Activated CD4-positive, alpha-beta T cell treated with anti-CD3 and anti-CD28 coated beads for 1 hour (primary cell): ENCODE measurements around the gene TSPAN2.

Experiments
- DNase-seq: peaks from one replicate; pipeline ENCODE4 v3.0.0-alpha.2; 2020

Gene TSPAN2

GRCh38 chr1:115112496-115113375 is 23.4 kb upstream of the TSPAN2 start:
- peak; percentile 49 for DNase-seq

DNA sequence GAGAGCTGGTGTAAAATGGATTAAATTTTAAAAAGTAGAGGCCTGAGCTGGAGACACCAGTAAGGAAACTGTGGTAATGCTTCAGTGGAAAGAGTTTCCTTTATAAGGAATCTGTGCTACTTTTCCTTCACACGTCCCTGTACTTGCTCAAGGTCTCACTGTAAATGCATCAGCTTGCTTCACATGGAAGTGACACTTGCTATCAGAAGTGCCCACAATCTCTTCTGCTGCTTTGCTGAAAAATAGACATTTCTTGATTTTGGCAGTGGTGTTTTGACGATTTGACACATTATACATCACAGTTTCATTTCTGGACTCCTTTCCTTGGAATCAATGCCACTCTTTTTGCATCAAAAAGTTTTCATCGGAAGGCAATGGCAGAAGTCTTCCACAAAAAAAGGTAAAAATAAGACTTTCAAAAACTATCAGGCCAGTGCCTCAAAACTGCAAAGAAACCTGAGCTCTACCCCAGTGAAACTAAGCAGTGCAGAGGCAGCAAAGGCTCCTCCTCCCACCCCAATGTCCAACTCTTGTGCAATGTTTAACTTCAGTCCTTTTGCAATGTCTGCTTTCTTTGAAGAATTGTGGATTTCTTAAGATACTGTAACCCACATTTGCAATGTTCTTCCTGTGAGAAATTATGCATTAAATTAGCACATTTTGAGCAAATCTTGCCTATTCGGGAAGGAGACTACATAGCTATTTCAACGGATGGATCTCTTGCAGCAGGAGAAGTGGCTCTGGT is 18.4 kb upstream of the TSPAN2 start:
- DNase-seq: no peak

- DNase-seq: no peak
These were observed 16.5 kb upstream of the TSPAN2 start for GRCh38 chr1:115105831-115106230.

DNA sequence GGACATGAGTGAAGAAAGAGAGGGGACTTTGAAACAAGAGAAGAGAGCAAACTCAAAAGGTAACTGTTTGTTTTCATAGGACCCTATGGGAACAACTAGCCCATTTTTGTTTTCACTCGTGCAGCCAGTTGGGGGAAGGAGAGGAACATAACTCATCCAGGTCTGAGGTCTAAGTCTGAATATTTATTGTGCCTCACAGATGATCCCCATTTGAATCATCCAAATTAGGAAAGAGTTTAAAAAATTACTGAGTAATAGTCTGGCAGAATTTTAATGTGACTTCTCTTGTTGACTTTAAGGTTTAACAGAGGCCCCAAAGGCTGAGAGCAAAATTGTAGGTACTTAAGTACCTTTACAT is 10.4 kb upstream of the TSPAN2 start:
- DNase-seq: no peak

DNA sequence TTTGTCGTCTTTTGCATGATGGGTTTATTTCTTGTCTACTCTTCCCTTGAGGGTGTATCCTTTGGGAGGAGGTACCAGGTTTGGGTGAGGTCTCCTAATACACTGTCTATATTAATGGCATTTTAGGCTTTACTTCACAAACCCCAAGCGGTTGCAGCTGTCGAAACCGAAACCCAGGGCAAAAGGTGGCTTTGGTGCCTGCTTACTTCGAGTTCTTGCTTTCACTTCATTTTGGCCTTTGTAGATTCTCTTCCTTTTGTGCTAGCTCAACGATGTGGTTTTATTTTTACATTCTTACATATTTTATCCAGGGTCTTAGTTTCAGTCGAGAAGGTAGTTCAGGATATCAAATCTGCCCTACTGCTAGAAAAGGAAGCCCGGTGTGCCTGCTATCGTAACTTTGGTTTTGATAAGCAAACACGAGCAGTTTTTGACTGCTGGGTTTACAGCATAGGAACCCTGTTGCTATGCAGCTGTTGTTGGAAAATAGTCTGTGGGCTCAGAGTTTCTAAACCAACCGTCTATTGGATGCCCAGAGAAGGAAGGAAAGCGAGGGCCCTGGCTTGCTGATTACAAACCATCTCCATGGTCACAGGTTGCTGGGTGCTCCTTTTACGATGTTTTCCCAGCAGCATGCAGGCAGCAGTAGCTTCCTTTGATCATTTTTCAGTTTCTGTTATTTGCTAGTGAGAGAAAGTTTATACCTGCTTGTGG is 9.8 kb upstream of the TSPAN2 start:
- DNase-seq: peak; percentile 61

- no peak for DNase-seq
These were observed 2.9 kb upstream of the TSPAN2 start for GRCh38 chr1:115092175-115092574.

GRCh38 chr1:115091572-115091971 is 2.3 kb upstream of the TSPAN2 start:
- DNase-seq: no peak

GRCh38 chr1:115090956-115091355 is 1.7 kb upstream of the TSPAN2 start:
- DNase-seq: no peak

DNA sequence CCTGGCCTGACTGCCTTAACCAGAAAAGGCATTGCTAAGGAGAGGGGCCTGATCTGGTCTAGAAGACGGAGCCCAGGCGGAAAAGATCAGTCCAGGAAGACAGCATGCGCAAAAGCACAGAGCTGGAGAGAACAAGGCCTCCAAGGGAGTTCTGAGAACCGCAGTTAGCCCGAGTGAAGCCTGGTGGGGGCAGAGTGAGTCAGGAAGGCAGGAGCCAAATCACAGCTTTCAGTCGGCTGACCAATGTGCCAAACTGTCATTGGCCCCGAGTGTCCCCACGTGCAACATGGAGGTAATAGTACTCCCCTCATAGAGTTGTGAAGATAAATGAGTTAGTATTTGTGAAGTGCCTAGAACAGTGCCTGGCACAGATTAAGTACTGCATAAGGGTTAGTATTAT is 1.2 kb upstream of the TSPAN2 start:
- DNase-seq: no peak

DNA sequence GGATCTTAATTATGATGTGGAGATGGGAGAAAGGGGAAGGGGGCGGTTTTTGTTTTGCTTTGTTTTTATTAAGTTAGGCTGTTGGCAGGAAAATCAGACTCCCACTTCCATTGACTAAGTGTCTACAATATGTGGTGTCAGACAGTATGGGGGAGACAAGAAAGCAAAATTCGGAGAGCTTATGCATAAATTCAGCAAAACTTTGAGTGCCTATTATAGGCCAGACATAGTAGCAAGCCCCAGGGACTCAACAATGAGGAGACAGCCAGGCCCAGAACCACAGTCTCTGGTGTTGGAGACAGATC is 835 bp upstream of the TSPAN2 start:
- DNase-seq: no peak

DNA sequence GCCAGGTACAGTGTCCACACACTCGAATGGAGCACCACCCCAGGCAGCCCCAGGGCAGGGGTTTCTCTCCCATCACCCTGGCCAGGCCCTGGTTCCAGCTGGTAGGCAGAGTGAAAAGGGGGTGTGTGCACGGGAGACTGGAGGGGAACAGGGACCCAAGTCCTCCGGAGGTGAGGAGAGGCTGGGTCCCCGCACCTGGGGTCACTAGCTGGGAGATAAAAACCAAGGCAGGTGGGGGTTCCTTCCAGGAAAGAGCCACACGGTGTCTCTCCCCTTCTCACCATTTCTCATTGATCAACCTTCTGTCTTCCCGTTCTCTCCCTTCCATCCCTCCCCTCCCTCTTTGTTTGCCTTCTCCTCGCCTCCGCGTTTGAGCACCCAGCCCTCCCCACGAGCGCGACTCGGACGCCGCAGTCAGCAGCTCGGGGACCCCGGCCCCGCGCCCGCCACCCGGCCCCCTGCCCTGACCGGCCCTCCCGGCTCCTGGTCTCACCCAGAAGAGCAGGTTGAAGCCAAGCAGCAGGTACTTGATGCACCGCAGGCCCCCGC is 358 bp downstream of the TSPAN2 start:
- no peak for DNase-seq

GRCh38 chr1:115088115-115088778 is 1.1 kb downstream of the TSPAN2 start:
- DNase-seq: no peak

DNA sequence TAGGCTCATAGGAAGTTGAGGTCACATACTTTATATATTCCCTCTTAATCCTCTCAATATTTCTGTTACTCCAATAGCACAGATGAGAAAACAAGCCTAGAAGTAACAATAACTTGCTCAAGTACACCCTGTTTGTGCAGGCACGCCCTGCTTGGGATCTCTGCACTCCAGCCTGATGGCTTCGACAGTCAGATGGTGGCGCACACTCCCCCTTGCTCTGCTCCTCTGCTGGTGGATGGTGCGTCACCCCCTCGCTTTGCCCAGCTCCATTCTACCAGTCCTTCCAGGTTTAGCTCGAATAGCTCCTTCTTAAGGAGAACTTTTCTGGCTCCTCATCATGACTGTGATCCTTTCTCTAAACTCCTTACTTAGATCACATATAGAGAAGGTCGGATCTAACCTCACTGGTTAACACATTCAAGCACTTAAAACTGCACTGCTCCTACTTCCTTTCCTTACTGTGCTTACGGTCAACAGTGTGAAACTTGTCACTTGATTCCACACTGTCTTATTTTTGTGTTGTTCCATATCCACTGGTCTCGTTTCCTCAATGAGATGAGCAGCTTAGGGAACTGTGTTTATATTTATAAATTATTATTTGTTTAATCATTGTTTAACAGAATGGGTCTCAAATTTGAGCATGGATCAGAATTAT is 3.0 kb downstream of the TSPAN2 start:
- no peak for DNase-seq

GRCh38 chr1:115084902-115085511 is 4.3 kb downstream of the TSPAN2 start:
- no peak for DNase-seq

DNA sequence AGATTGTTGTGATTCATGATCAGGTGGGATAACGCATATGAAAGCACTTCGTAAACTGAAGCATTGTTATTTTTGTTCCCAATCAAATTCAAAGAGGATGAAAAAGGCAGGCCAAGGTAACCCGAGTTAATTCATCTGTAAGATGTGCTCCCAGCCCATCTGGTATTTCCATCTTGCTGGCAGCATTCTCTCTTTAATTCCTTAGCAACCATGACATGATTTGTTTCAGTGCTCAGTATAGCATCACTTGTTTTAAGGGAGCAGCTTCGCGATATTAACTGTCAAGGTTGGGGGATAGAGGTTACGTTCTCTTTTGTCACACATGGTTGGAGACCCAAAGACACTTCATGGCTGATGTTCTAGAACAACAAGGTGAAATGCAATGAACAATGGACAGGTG is 6.4 kb downstream of the TSPAN2 start:
- DNase-seq: no peak

DNA sequence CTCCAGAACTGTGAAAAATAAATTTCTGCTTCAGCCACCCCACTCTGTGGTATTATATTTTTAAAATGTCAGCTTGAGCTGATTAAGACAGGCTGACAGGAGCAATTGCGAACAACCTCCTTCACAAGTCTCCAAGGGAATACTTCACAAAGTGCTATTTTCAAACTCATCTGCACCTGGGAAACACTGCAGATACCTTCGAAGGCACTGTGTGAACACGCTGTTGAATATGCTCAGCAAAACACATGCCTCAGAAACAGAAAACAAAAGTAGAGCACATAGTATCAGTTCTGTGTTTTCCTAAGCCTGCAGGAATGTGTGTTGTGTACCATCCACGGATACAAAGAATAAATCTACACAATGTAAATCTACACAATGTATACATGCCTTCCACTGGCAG is 10.6 kb downstream of the TSPAN2 start:
- no peak for DNase-seq

GRCh38 chr1:115077984-115078330 is 11.3 kb downstream of the TSPAN2 start:
- no peak for DNase-seq

DNA sequence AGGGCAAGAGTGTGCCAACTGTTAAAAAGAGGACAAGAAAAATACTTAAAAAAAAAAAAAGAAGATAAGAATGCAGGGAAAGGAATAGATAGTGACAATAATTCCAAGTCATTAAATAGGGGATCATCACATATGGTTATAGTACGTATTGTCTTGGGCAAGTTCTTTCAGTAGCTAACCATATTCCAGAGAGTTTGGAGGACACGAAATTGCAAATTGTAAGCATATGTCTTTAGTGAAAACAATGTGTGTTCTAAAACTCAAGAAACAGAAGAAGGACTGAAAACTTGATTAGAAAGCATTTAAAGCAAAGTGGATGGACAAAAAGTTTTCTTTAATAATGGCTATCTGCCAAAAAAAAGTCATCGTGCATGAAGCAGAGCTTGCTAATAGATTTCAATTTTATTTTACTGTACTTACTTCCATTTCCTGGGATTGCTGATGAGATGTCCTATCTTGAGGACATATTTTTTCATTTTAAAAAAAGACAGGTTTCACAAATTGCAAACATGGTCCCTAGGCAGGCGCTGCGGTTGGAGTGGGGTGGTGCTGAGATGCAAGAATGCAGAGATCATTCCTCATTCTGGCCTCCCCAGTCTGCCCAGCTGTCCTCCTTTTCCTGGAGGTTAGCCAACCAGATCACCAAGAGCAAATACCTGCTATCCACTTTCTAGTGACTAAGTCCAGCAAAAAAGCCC is 11.9 kb downstream of the TSPAN2 start:
- no peak for DNase-seq

DNA sequence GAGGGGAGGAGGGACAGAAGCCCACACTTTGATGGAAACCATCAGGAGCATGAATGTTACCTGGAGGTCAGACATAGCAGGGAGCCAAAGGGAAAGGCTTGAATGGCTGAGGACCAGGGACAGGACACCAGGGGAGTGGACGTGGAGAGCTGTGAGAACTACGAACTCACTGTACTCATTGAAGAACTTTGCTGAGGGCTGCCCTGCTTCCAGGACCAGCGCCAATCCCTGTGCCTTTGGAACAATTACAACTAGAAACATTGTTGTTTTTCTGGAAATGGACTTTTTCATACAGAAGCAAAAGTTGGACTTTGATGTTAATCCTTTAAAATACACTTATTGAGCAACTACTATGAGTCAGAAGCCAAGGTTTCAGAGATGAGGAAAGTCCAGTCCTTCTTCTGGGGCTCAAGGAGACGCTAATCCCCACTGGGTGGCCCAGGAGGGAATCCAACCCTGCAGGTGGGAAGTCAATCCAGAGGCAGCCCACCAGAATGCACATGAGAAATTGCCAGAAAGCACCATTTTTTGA is 12.9 kb downstream of the TSPAN2 start:
- DNase-seq: no peak

DNA sequence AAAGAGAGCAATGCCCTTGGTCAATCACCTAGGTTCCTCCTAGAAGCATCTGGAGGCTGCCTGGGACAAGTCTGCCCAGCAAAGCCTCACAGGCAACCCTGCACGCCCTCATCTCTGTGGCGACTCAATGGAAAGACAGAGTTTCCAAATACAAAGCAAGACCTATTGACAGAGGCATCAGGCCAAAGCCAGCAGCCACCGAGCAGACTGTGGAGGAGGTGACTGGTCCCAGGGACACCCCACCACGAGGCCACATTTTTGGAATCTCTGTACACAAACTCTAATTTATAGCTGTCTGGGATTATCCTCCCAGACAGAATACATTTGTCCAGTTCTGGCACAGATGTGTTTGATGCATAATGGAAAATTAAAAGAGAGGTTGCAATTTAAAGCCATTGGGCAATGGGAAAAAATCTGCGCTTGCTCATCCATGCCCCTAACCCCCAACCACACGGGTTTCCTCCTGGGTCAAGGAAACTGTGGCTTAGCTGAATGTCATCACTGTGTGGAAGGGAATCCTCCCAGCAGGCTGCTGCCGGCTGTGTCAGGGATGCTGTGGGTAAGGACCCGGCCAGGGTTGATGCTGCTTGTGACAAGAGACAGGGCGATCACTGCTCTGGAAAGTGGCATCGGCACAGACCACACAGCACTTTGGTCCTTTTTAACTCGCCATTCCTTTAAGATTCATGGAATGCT is 14.3 kb downstream of the TSPAN2 start:
- no peak for DNase-seq
